ENCODE results near the gene SOX6.
A peak's percentile ranks its signal among the peaks of the same experiment; 100 is the strongest.

SOX6 gene

GRCh38 chr11:15943418-15944197, 412.7 kb downstream of the SOX6 start:
- intact Hi-C loops (cut with DNase I): no loop called here
- peak in 1 of 10 donors; percentile 55 for DNase-seq

DNA sequence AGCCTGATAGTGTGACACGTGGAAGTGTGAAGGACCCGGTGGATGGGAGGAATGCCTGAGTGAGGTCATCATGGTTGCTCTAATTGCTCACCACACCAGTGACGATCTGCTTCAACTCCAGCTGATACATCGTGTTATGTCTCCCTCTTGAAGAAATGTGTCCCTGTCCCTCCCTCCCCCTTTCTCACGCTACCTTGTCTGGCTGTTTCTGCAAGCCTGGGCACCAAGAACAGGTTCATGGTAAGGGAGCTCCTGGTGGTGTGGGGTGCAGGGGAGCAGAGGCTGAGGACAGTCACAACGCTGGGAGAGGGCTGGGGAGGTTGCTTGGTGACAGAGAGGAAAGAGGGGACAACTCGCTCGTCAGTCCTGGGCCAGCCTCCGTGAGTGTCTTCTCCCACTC, 413.4 kb downstream of the SOX6 start:
- DNase-seq: no peak
- intact Hi-C loops (cut with DNase I): no loop called here

- peak in 1 of 10 donors; percentile 32 for DNase-seq
- intact Hi-C loops (cut with DNase I): no loop called here
These were observed 414.2 kb downstream of the SOX6 start for GRCh38 chr11:15942126-15942525.

- intact Hi-C loops (cut with DNase I): loop anchor here (1.0 kb wide), 1 partner anchor 672 kb away; no protein-coding TSS in a partner anchor
- peak in 3 of 10 donors; percentile 24 to 85 (median 80) for DNase-seq
These were observed 415.1 kb downstream of the SOX6 start for GRCh38 chr11:15941206-15941770.

- intact Hi-C loops (cut with DNase I): loop anchor here (1.0 kb wide), 1 partner anchor 673 kb away; no protein-coding TSS in a partner anchor
- peak in 1 of 10 donors; percentile 57 for DNase-seq
These were observed 415.7 kb downstream of the SOX6 start for GRCh38 chr11:15940462-15941205.

- DNase-seq: peak in 1 of 10 donors; percentile 9
- intact Hi-C loops (cut with DNase I): no loop called here
These were observed 417.4 kb downstream of the SOX6 start for GRCh38 chr11:15938983-15939382.

GRCh38 chr11:15938121-15938611, 418.2 kb downstream of the SOX6 start:
- DNase-seq: peak in 2 of 10 donors; percentile 71 to 77
- intact Hi-C loops (cut with DNase I): no loop called here

GRCh38 chr11:15937601-15938120, 418.7 kb downstream of the SOX6 start:
- peak in 1 of 10 donors; percentile 69 for DNase-seq
- intact Hi-C loops (cut with DNase I): no loop called here

DNA sequence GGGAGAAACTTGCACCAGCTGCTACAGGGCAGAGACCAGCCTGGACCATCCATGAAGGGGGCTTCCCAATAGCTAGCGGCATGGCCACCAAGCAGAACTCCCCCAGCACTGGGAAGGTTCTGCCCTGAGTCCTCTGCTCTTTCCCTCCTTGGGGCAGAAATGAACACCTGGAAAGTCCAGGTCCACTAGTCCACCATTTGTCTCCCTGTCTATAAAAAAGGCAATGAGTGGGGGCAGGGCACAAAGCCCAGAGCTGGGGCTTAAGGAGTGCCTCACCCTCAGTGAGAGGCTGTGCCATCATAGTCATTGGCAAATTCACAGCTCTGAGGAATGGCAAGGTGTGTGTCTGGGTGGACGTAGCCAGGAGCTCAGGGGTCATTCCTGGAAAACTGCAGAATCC, 420.3 kb downstream of the SOX6 start:
- DNase-seq: no peak
- intact Hi-C loops (cut with DNase I): no loop called here

DNA sequence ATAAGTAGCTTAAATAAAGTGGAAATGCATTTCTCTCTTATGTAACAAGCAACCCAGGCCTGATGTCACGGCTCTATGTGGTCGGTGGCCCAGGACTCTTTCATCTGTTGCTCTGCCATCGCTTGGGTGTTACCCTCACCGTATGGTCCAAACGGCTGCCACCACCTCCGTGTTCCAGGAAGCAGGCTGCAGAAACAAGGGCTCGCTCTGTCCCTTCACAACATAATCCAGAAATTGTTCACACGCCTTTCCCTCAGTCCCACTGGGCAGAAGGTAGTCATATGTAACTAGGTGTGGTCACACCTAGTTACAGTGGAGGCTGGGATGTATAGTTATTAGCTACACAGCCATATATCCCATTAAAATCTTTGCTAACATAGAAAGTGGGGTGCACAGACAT, 421.0 kb downstream of the SOX6 start:
- no peak for DNase-seq
- intact Hi-C loops (cut with DNase I): no loop called here

- intact Hi-C loops (cut with DNase I): no loop called here
- no peak for DNase-seq
These were observed 422.3 kb downstream of the SOX6 start for GRCh38 chr11:15933886-15934625.

DNA sequence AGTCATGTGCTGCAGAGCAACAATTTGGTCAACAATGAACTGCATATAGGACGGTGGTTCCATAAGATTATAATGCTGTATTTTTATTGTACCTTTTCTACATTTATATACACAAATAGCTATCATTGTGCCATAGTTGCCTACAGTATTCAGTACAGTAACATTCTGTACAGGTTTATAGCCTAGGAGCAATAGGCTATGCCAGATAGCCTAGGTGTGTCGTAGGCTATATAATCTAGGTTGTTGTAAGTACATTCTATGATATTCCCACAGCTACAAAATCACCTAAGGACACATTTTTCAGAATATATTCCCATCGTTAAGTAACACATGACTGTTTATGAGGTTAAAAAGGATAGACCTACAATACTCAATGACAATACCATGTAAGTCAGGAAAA, 423.9 kb downstream of the SOX6 start:
- intact Hi-C loops (cut with DNase I): no loop called here
- DNase-seq: no peak

- no peak for DNase-seq
- intact Hi-C loops (cut with DNase I): no loop called here
These were observed 424.8 kb downstream of the SOX6 start for GRCh38 chr11:15931497-15931896.

DNA sequence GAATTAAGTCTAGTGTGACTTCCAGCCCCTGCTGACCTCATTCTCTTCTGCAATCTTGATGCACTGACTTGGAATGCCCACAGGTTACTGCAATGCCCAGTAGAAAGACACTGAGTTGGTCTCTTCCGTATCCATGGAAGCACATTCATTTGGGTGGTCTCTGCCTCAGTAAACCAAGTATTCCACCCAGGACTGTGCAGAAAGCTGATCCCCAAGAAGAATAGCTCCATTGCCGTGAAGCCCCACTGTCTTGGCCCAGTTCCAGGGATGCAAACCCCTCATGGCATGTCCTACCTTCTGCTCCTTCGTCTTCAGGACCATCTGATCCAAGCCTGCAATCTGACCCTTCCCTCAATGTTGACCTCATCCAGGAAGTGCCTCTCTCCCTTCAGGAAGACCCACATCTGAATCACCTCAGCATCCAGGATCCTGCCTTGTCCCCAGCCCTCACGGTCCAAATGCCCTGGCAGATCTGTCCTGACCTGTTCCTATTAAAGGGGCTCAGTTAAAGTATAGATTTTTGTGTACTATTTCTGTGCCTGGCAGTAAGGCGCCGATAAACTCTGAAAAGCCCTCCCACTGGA, 425.8 kb downstream of the SOX6 start:
- DNase-seq: peak in 1 of 10 donors; percentile 64
- intact Hi-C loops (cut with DNase I): no loop called here

- intact Hi-C loops (cut with DNase I): loop anchor here (2.0 kb wide), 1 partner anchor 27 kb away; no protein-coding TSS in a partner anchor
- DNase-seq: peak in 1 of 10 donors; percentile 65
These were observed 426.9 kb downstream of the SOX6 start for GRCh38 chr11:15929371-15929901.

GRCh38 chr11:15927864-15928217, 428.5 kb downstream of the SOX6 start:
- intact Hi-C loops (cut with DNase I): loop anchor here (2.0 kb wide), 1 partner anchor 25 kb away; no protein-coding TSS in a partner anchor
- no peak for DNase-seq

GRCh38 chr11:15927196-15927863, 429.0 kb downstream of the SOX6 start:
- peak in 1 of 10 donors; percentile 12 for DNase-seq
- intact Hi-C loops (cut with DNase I): no loop called here

DNA sequence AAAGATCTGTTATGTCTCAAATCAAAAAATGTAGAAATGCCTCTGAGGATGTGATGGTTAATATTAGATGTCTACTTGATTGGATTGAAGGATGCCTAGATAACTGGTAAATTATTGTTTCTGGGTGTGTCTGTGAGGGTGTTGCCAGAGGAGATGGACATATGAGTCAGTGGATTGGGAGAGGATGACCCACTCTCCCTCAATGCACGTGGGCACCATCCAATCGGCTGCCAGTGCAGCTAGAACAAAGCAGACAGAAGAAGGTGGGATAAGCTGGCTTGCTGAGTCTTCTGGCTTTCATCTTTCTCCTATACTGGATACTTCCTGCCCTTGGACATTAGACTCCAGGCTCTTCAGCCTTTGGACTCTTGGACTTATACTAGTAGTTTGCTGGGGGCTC, 430.3 kb downstream of the SOX6 start:
- intact Hi-C loops (cut with DNase I): no loop called here
- peak in 1 of 10 donors; percentile 31 for DNase-seq

DNA sequence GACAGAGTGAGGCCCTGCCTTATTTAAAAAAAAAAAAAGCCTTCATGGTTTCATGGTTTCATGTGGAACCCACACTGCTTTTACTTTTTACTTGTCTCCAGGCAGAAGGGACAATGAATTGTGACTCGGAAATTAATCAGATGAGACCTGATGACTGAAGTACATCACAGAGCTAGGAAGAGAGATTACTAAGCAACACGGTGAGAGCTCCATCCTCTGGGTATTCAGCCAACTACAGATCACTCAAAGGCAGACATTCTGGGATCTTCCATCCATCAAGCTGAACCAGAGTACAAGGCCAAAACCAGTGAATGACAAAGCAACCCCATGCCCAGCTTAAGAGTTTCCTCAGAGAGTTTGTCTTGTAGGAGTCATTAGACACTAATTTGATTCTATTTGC, 433.2 kb downstream of the SOX6 start:
- intact Hi-C loops (cut with DNase I): no loop called here
- no peak for DNase-seq
